Measurements from ENCODE around the gene MRPL3. TPM values are rescaled to one million over a fixed set of nuclear protein-coding genes. Genes with fewer than 3 reads are reported as not detected.

MRPL3 gene
- total RNA-seq, 2 experiments from 2014 or later, result 36.0 to 37.6 TPM

- CTCF ChIA-PET, result no interaction called here
- Mint-ChIP-seq H3K36me3 (ENCODE audit: low read depth) (no peaks in the 10 kb centered on the region), H3K9me3 (peaks cover 2% of the 10 kb centered on the region), H3K27ac (no peak overlapping the region), H3K4me1 (ENCODE audit: low read depth) (no peaks in the 10 kb centered on the region), H3K4me3 (no peak overlapping the region), H3K27me3 (peaks cover 55% of the 10 kb centered on the region)
- POLR2A ChIA-PET, result no interaction called here
- H3K9me3 ChIP-seq (ENCODE audit: control insufficient read depth in 1 of 2, insufficient read depth in 1 of 2, low read length in 2 of 2), result no peaks in the 10 kb centered on the region
- no peak overlapping the region for H3K4me3 ChIP-seq (ENCODE audit: low read length)
- TF ChIP-seq, protein P1, sequence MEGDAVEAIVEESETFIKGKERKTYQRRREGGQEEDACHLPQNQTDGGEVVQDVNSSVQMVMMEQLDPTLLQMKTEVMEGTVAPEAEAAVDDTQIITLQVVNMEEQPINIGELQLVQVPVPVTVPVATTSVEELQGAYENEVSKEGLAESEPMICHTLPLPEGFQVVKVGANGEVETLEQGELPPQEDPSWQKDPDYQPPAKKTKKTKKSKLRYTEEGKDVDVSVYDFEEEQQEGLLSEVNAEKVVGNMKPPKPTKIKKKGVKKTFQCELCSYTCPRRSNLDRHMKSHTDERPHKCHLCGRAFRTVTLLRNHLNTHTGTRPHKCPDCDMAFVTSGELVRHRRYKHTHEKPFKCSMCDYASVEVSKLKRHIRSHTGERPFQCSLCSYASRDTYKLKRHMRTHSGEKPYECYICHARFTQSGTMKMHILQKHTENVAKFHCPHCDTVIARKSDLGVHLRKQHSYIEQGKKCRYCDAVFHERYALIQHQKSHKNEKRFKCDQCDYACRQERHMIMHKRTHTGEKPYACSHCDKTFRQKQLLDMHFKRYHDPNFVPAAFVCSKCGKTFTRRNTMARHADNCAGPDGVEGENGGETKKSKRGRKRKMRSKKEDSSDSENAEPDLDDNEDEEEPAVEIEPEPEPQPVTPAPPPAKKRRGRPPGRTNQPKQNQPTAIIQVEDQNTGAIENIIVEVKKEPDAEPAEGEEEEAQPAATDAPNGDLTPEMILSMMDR (IDR thresholded peaks at IDR 0.05), result no peak
- intact Hi-C loops (cut with DNase I, micrococcal nuclease), result no loop called here
- no peak for ATAC-seq (ENCODE audit: poor library complexity)
- DNase-seq, result no peak
- H3K4me1 ChIP-seq (ENCODE audit: insufficient read depth, low read length), result no peaks in the 10 kb centered on the region
- H3K27me3 ChIP-seq (ENCODE audit: control insufficient read depth in 1 of 2, insufficient read depth in 2 of 2, low read length in 2 of 2), result no peaks in the 10 kb centered on the region
- H3K27ac ChIP-seq (ENCODE audit: low read depth in 1 of 2, low read length in 2 of 2), result no peak overlapping the region
- no peaks in the 10 kb centered on the region for H3K36me3 ChIP-seq (ENCODE audit: insufficient read depth, low read length)
These were observed 34.8 kb upstream of the MRPL3 start for GRCh38 chr3:131537531-131537930.

DNA sequence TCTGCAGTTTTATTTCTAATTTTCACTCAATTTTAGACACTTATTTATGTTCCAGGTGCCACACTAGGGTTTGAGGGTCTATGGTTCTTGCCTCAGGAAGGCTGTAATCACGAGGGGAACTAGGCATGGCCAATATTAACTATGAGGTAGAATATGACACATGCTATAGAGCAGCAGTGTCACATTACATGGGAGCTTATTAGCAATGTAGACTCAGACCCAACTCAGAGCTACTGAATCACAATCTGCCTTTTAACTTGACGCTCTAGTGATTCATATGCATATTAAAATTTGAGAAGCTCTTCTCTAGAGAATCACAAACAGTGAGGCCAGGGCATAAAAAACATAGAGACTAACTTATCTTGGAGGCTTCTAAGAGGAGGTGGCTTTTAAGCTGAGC lies 32.8 kb upstream of the MRPL3 start:
- ChIA-PET POLR2A (no interaction called here), CTCF (no interaction called here)
- intact Hi-C loops (cut with DNase I, micrococcal nuclease), result no loop called here
- peaks cover 4% of the 10 kb centered on the region for H3K9me3 Mint-ChIP-seq
- H3K36me3 Mint-ChIP-seq (ENCODE audit: low read depth), result no peaks in the 10 kb centered on the region
- H3K27ac Mint-ChIP-seq, result no peak overlapping the region
- Histone ChIP-seq H3K36me3 (ENCODE audit: insufficient read depth, low read length) (no peaks in the 10 kb centered on the region), H3K4me1 (ENCODE audit: insufficient read depth, low read length) (no peaks in the 10 kb centered on the region), H3K4me3 (ENCODE audit: low read length) (no peak overlapping the region), H3K9me3 (ENCODE audit: control insufficient read depth in 1 of 2, insufficient read depth in 1 of 2, low read length in 2 of 2) (no peaks in the 10 kb centered on the region), H3K27ac (ENCODE audit: low read depth in 1 of 2, low read length in 2 of 2) (no peak overlapping the region), H3K27me3 (ENCODE audit: control insufficient read depth in 1 of 2, insufficient read depth in 2 of 2, low read length in 2 of 2) (no peaks in the 10 kb centered on the region)
- peaks cover 63% of the 10 kb centered on the region for H3K27me3 Mint-ChIP-seq
- ATAC-seq (ENCODE audit: poor library complexity), result no peak
- TF ChIP-seq, protein P1 (IDR thresholded peaks at IDR 0.05), result no peak
- H3K4me3 Mint-ChIP-seq, result no peak overlapping the region
- no peaks in the 10 kb centered on the region for H3K4me1 Mint-ChIP-seq (ENCODE audit: low read depth)
- DNase-seq, result no peak

DNA sequence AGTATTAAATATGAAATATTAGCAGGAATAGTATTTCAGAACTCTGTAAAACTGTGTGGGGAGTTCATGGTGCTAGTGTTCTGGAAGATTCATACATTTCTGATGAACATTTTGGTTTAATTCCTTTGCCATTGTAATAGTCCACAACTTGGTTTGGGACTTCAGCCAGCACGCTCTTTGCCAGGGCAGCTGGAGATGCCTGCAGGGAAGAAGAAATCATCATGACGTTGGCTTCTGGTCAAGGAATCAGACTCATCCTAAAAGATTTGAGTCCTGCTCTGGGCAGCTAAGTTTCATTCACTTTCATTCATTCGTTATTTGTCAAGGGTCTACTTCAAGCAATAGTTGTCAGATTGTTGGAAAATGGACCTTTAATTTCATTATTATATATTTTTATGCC lies 32.4 kb upstream of the MRPL3 start:
- ChIA-PET CTCF (no interaction called here), POLR2A (no interaction called here)
- intact Hi-C loops (cut with DNase I, micrococcal nuclease), result no loop called here
- H3K9me3 Mint-ChIP-seq, result peaks cover 4% of the 10 kb centered on the region
- no peaks in the 10 kb centered on the region for H3K4me1 Mint-ChIP-seq (ENCODE audit: low read depth)
- DNase-seq (no peak), ATAC-seq (ENCODE audit: poor library complexity) (no peak)
- H3K36me3 Mint-ChIP-seq (ENCODE audit: low read depth), result no peaks in the 10 kb centered on the region
- H3K27me3 Mint-ChIP-seq, result peaks cover 61% of the 10 kb centered on the region
- Histone ChIP-seq H3K27ac (ENCODE audit: low read depth in 1 of 2, low read length in 2 of 2) (no peak overlapping the region), H3K4me3 (ENCODE audit: low read length) (no peak overlapping the region), H3K27me3 (ENCODE audit: control insufficient read depth in 1 of 2, insufficient read depth in 2 of 2, low read length in 2 of 2) (no peaks in the 10 kb centered on the region), H3K36me3 (ENCODE audit: insufficient read depth, low read length) (no peaks in the 10 kb centered on the region), H3K9me3 (ENCODE audit: control insufficient read depth in 1 of 2, insufficient read depth in 1 of 2, low read length in 2 of 2) (no peaks in the 10 kb centered on the region), H3K4me1 (ENCODE audit: insufficient read depth, low read length) (no peaks in the 10 kb centered on the region)
- no peak overlapping the region for H3K27ac Mint-ChIP-seq
- TF ChIP-seq, protein P1 (IDR thresholded peaks at IDR 0.05), result no peak
- no peak overlapping the region for H3K4me3 Mint-ChIP-seq
